Effector memory CD4-positive, alpha-beta T cell (primary cell): Measurements from ENCODE around the gene PTPRF.

Experiments
- DNase-seq, 3 donors: peaks; one replicate each; pipeline ENCODE4 v3.0.0-alpha.2; 2020
- H3K27ac ChIP-seq: 2 replicates; pipeline ENCODE4 v1.7.0; 2013; ENCODE audit warnings: mild to moderate bottlenecking, low read length, moderate library complexity; ENCODE audit not compliant: insufficient read depth, poor library complexity, severe bottlenecking
- H3K27me3 ChIP-seq: replicated peaks from 2 replicates; pipeline ENCODE4 v1.7.0; 2013; ENCODE audit warnings: mild to moderate bottlenecking, low read length; ENCODE audit not compliant: insufficient read depth, control insufficient read depth, poor library complexity, severe bottlenecking
- H3K36me3 ChIP-seq: 2 replicates; pipeline ENCODE4 v1.7.0; 2013; ENCODE audit warnings: mild to moderate bottlenecking, low read length, moderate library complexity; ENCODE audit not compliant: control insufficient read depth, insufficient read depth
- H3K4me1 ChIP-seq: 2 replicates; pipeline ENCODE4 v1.7.0; 2013; ENCODE audit warnings: low read length, mild to moderate bottlenecking; ENCODE audit not compliant: control insufficient read depth, insufficient read depth, poor library complexity, severe bottlenecking
- H3K4me3 ChIP-seq: 2 replicates; pipeline ENCODE4 v1.7.0; 2013; ENCODE audit warnings: low read length, low read depth, mild to moderate bottlenecking; ENCODE audit not compliant: insufficient read depth, poor library complexity, severe bottlenecking
- H3K9me3 ChIP-seq: 2 replicates; pipeline ENCODE4 v1.7.0; 2013; ENCODE audit warnings: mild to moderate bottlenecking, low read length, moderate library complexity; ENCODE audit not compliant: control insufficient read depth

The PTPRF gene

DNA sequence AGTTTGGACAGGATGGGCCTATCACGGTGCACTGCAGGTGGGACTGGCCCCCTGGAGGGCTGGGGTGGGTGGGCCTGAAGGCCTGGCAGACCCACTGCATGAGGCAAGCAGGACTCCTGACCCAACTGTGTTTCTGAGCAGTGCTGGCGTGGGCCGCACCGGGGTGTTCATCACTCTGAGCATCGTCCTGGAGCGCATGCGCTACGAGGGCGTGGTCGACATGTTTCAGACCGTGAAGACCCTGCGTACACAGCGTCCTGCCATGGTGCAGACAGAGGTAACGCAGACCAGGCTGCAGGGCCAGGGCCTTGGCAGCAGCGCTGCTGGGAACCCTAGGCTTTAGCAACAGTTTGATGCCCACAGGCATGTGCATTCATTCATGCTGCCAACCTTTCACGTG, 90.3 kb downstream of the PTPRF start:
- no peak for DNase-seq
- no peaks in the 10 kb centered on the region for H3K27me3 ChIP-seq
- no peaks in the 10 kb centered on the region for H3K36me3 ChIP-seq
- no peaks in the 10 kb centered on the region for H3K4me1 ChIP-seq
- H3K4me3 ChIP-seq: no peak overlapping the region
- no peaks in the 10 kb centered on the region for H3K9me3 ChIP-seq
- H3K27ac ChIP-seq: no peak overlapping the region

DNA sequence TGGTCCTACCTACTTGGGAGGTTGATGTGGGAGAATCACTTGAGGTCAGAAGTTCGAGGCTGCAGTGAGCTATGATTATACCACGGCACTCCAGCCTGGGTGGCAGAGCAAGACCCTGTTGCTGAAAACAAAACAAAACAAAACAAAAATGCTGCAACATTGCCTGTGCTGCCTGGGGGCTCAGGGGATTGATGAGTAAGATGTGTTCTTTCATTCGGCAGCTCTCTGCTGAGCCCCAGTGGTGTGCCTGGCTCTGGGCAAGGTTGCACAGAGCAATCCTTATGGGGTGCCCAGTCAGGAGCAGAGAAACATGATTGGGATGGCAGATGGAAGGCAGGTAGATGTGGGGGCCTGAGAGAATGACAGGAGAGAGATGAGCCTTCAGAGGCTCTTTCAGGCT, 90.7 kb downstream of the PTPRF start:
- no peak overlapping the region for H3K4me3 ChIP-seq
- H3K27ac ChIP-seq: no peak overlapping the region
- no peaks in the 10 kb centered on the region for H3K4me1 ChIP-seq
- no peaks in the 10 kb centered on the region for H3K9me3 ChIP-seq
- no peaks in the 10 kb centered on the region for H3K27me3 ChIP-seq
- DNase-seq: no peak
- H3K36me3 ChIP-seq: no peaks in the 10 kb centered on the region

DNA sequence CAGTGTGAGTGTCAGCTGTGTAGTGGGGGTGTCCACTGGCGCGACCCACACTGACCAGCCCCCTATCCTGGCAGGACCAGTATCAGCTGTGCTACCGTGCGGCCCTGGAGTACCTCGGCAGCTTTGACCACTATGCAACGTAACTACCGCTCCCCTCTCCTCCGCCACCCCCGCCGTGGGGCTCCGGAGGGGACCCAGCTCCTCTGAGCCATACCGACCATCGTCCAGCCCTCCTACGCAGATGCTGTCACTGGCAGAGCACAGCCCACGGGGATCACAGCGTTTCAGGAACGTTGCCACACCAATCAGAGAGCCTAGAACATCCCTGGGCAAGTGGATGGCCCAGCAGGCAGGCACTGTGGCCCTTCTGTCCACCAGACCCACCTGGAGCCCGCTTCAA, 91.2 kb downstream of the PTPRF start:
- no peaks in the 10 kb centered on the region for H3K36me3 ChIP-seq

DNA sequence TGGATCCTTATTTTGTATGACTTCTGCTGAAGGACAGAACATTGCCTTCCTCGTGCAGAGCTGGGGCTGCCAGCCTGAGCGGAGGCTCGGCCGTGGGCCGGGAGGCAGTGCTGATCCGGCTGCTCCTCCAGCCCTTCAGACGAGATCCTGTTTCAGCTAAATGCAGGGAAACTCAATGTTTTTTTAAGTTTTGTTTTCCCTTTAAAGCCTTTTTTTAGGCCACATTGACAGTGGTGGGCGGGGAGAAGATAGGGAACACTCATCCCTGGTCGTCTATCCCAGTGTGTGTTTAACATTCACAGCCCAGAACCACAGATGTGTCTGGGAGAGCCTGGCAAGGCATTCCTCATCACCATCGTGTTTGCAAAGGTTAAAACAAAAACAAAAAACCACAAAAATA, 91.8 kb downstream of the PTPRF start:
- no peaks in the 10 kb centered on the region for H3K36me3 ChIP-seq
- DNase-seq: no peak
- no peaks in the 10 kb centered on the region for H3K9me3 ChIP-seq
- no peaks in the 10 kb centered on the region for H3K27me3 ChIP-seq
- no peak overlapping the region for H3K4me3 ChIP-seq
- no peak overlapping the region for H3K27ac ChIP-seq
- H3K4me1 ChIP-seq: no peaks in the 10 kb centered on the region

More for the DNA sequence above, 91.2 kb downstream of the PTPRF start:
- H3K27ac ChIP-seq: no peak overlapping the region
- H3K9me3 ChIP-seq: no peaks in the 10 kb centered on the region
- H3K4me1 ChIP-seq: no peaks in the 10 kb centered on the region
- H3K4me3 ChIP-seq: no peak overlapping the region
- no peaks in the 10 kb centered on the region for H3K27me3 ChIP-seq
- no peak for DNase-seq

DNA sequence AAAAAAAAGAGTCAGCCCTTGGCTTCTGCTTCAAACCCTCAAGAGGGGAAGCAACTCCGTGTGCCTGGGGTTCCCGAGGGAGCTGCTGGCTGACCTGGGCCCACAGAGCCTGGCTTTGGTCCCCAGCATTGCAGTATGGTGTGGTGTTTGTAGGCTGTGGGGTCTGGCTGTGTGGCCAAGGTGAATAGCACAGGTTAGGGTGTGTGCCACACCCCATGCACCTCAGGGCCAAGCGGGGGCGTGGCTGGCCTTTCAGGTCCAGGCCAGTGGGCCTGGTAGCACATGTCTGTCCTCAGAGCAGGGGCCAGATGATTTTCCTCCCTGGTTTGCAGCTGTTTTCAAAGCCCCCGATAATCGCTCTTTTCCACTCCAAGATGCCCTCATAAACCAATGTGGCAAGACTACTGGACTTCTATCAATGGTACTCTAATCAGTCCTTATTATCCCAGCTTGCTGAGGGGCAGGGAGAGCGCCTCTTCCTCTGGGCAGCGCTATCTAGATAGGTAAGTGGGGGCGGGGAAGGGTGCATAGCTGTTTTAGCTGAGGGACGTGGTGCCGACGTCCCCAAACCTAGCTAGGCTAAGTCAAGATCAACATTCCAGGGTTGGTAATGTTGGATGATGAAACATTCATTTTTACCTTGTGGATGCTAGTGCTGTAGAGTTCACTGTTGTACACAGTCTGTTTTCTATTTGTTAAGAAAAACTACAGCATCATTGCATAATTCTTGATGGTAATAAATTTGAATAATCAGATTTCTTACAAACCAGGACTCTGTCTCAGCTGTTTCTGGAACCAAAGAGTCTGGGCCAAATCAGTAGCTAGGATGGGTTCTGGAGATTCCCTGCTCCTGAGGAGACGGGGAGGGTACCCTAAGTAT, 92.5 kb downstream of the PTPRF start:
- no peaks in the 10 kb centered on the region for H3K9me3 ChIP-seq
- H3K36me3 ChIP-seq: no peaks in the 10 kb centered on the region
- H3K4me1 ChIP-seq: no peaks in the 10 kb centered on the region
- no peaks in the 10 kb centered on the region for H3K27me3 ChIP-seq
- H3K4me3 ChIP-seq: no peak overlapping the region
- no peak overlapping the region for H3K27ac ChIP-seq
- no peak for DNase-seq

DNA sequence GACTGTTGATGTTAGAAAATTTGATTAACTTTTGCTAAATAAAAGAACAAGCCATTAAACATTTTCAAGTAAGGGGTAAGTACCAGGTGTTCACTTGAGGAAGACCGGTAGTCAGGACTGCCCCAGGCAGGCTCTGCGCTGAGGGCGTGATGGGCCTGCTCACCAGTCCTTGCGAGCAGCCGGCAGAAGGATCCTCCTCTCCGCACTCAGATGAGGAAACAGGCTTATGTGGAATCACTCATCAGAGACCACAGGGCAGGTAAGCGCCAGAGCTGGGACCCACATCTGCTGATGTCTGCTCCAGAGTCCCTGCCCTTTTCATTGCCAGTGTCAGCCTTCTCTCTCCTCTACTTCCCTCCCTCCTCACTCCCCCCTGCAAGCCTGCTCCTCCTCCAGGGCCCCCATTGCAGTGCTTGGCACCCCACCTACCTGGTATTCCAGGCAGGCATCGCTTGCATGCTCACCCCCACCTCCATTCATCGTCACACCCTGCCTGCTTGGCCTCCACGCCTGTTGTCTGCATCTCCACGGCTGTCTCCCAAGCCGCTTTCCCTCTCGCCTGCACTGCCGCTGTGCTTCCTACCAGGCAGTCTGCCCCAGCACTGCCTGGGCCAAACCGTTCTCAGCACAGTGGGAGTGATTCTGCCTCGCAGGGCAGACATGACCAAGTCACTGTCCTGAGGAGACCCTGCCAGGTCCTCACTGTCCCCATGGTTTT, 94.5 kb downstream of the PTPRF start:
- H3K27ac ChIP-seq: no peak overlapping the region
- no peaks in the 10 kb centered on the region for H3K9me3 ChIP-seq
- no peak for DNase-seq
- H3K27me3 ChIP-seq: no peaks in the 10 kb centered on the region
- H3K36me3 ChIP-seq: no peaks in the 10 kb centered on the region
- H3K4me3 ChIP-seq: no peak overlapping the region
- no peaks in the 10 kb centered on the region for H3K4me1 ChIP-seq

DNA sequence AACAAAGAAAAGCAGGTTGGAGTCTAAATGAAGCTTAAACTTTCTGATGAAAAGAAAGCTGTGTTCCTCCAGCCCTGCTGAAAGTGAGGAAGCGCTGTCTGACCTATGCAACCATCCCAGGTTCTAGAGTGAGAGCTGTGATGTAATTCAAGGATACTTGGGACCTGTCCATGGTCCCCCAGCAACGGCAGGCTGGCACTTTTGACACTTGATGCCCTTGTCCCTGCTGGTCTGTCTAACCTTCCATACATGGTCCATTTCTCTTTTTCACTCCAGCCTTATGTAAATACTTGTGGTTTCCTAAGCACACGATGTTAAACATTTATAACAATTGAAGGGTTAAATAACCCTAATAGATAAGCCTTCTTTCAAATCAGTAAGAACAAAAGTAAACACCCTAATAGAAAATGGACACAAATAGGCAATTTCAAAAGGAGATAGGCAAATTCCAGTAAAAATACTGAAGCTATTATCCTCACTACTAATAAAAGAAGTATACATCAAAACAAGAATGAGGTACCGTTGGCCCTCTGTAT, 101.5 kb downstream of the PTPRF start:
- no peak for DNase-seq
- no peaks in the 10 kb centered on the region for H3K36me3 ChIP-seq
- H3K27me3 ChIP-seq: no peaks in the 10 kb centered on the region
- no peak overlapping the region for H3K27ac ChIP-seq
- no peaks in the 10 kb centered on the region for H3K4me1 ChIP-seq
- no peaks in the 10 kb centered on the region for H3K9me3 ChIP-seq
- H3K4me3 ChIP-seq: no peak overlapping the region

DNA sequence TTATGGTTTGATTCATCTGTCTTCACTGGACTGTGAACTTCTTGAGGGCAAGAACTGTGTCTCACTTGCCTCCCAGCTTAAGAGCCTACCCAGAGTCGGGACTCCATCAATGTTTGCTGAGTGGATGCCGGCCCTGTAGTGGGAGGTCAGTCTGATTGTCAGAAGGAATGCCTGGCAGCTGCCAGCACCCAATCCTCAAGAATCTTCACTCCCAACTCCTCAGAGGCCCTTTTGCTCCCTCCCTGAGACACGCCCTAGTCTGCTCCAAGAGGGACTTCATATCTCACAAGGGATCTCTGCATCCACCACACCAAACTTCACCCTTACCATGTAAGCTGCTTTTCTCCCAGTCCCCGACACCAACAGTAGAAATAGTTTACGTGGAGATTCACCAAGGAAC, 104.0 kb downstream of the PTPRF start:
- Histone ChIP-seq H3K27ac (no peak overlapping the region), H3K27me3 (no peaks in the 10 kb centered on the region), H3K36me3 (no peaks in the 10 kb centered on the region), H3K4me3 (no peak overlapping the region), H3K4me1 (no peaks in the 10 kb centered on the region), H3K9me3 (no peaks in the 10 kb centered on the region)
- DNase-seq: no peak

DNA sequence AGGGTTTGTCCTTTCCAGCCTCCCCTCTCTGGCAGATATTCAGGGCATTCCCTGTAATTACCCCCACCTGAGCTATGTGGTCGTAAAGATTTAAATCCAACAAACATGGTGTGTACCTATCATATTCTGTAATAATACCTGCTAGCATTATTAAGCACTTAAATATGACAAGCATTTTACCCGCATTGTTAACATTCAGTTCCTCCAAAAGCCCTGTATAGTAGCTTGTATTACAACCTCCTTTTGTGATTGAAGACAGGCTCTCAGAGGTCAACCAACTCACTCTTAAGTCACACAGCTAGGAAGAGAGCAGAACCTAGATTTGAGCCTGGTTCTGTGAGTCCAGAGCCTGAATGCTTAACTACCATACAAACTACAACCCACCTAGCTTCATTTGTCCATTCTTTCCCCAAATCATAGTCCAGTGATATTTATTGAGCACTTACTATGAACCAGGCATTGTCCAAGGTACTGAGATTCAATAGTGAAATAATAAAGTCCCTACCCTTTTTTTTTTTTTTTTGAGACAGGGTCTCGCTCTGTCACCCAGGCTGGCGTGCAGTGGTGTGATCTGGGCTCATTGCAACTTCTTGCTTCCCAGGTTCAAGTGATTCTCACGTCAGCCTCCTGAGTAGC, 105.4 kb downstream of the PTPRF start:
- no peaks in the 10 kb centered on the region for H3K9me3 ChIP-seq
- H3K27ac ChIP-seq: no peak overlapping the region
- no peaks in the 10 kb centered on the region for H3K4me1 ChIP-seq
- no peaks in the 10 kb centered on the region for H3K36me3 ChIP-seq
- no peaks in the 10 kb centered on the region for H3K27me3 ChIP-seq
- no peak overlapping the region for H3K4me3 ChIP-seq
- no peak for DNase-seq

DNA sequence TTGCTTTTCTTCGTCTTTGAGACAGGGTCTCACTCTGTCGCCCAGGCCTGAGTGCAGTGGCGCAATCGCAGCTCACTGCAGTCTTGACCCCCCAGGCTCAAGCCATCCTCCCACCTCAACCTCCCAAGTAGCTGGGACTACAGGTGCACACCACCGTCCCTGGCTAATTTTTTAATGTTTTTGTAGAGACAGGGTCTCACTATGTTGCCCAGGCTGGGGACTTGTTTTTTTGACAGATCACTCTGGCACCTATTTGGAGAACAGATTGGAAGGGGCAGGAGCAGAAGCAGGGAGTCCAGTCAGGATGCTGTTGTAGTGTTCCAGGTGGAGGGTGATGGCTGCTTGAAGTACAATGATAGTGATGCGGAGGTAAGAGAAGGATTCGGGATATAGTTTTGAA, 106.6 kb downstream of the PTPRF start:
- Histone ChIP-seq H3K27me3 (no peaks in the 10 kb centered on the region), H3K9me3 (no peaks in the 10 kb centered on the region), H3K36me3 (no peaks in the 10 kb centered on the region), H3K27ac (no peak overlapping the region), H3K4me1 (no peaks in the 10 kb centered on the region), H3K4me3 (no peak overlapping the region)
- DNase-seq: no peak
